ENCODE measurements around the gene LATS1. TPM values are rescaled to one million over a fixed set of nuclear protein-coding genes. Genes with fewer than 3 reads are reported as not detected.

Gene LATS1
- total RNA-seq, 1 donor from 2014 or later: 9.1 TPM

DNA sequence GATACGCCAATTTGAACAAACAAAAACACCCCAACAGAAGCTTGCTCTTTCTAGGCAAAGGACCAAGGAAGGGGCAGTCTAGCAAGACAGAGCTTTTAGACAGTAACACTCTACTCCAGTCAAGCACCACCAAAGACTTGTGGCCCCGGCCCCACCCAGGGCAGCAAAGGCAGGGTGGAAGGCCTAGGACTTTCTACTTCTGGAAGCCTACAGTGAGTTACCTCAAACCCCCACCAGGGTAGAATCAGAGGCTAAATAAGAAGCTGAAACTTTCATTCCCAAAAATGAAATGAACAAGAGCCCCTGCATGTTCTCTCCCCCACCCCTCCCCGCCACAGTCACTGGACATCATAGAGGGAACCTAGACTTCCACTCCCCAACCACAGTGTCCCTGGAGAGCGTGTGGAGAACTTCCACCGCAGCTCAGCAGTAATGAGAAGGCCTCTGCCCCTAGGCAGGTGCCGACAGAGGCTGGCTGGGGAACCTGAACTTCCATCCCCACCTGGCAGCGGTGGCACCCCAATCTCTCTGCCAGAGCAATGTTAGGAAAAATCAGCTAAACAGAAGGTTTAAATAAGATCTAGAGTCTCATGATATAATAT lies 109.4 kb downstream of the LATS1 start:
- intact Hi-C loops (cut with DNase I): no loop called here
- ATAC-seq (ENCODE audit: poor library complexity) (no peak), DNase-seq (no peak)

Other genes with a start within 250 kb of the LATS1 start
- gene ZC3H12D, start 233.1 kb downstream of the LATS1 start, total RNA-seq: 0.51 TPM
- gene PPIL4, start 172.1 kb downstream of the LATS1 start, total RNA-seq: 13.9 TPM
- 47.9 TPM for gene GINM1, start 151.7 kb downstream of the LATS1 start, total RNA-seq
- gene KATNA1, start 69.4 kb downstream of the LATS1 start, total RNA-seq: 12.0 TPM
- 29.3 TPM for gene NUP43, start 28.4 kb upstream of the LATS1 start, total RNA-seq
- gene PCMT1, start 31.6 kb upstream of the LATS1 start, total RNA-seq: 182 TPM
- gene LRP11, start 146.3 kb upstream of the LATS1 start, total RNA-seq: 17.4 TPM
- 0.48 TPM for gene RAET1E, start 180.0 kb upstream of the LATS1 start, total RNA-seq
- gene RAET1G, start 205.0 kb upstream of the LATS1 start, total RNA-seq: not detected
- 0.65 TPM for gene ULBP2, start 223.9 kb upstream of the LATS1 start, total RNA-seq
- 0.13 TPM for gene ULBP1, start 245.8 kb upstream of the LATS1 start, total RNA-seq